NCI-H82 treated with DMSO at 0.1 percent for 48 hours (cell line): ENCODE results near the gene SMTNL2.
"Not testable (repeated sequence)": the region's sequence is repeated elsewhere in the genome, so short reads cannot be mapped to it uniquely, and the experiment has no call there.

Experiments used
- DNase-seq: peaks from one replicate; lab custom pipeline; 2025; ENCODE audit not compliant: unreplicated experiment; lab: John Stamatoyannopoulos, UW

Gene SMTNL2

DNA sequence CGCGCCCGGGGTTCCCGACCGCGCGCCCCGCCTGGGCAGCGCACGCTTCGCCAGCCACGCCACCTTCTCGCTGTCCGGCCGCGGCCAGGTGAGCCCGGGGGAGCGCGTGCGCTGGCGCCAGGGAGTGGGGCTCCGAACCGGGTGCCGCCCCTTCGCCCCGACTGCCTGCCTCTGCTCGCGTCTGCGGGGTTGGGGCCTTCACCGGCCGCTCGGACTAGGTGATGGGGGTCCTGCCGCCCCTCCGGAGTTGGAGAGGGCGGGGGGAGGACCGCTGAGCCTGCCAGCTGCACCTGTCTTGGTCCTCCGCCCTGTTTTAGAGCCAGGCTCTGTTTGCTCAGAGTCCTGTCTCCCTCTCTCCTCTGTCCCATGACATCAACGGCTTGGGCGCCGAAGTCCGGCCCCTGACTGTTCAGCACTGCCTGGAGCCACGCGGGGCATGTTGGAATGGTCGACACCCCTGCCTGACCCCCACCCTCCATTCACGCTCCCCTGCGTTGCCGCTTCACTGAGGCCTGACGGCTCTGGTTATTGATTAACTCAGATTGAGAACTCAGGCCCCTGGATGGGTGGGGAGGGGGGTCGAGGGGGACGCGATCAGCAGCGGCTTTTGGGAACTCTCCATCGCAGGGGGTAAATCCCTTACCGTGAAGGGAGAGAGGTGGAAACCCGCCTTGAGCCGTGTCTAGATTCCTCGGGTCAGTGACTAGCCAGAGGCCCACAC, 748 bp downstream of the SMTNL2 start:
- DNase-seq = no peak

GRCh38 chr17:4585638-4585994, 1.3 kb downstream of the SMTNL2 start:
- DNase-seq = no peak

DNA sequence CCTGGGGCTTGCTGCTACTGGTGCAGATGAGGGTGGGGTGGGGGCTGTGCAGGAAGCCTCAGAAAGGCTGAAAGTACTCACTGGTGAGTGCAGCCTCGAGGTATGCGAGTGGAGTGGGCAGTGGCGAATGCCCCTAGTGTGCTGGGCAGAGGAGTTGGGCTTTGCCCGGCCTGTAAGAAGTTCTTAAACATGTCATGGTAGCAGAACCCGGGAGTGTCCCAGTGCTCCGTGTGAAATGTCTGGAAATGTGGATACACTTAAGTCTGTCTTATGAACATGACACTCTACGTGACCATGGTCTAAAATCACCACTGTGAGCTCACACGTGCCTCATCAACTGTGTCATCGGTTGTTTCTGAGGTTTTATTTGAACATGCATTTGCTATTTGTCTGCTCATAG, 1.7 kb downstream of the SMTNL2 start:
- DNase-seq = no peak

DNA sequence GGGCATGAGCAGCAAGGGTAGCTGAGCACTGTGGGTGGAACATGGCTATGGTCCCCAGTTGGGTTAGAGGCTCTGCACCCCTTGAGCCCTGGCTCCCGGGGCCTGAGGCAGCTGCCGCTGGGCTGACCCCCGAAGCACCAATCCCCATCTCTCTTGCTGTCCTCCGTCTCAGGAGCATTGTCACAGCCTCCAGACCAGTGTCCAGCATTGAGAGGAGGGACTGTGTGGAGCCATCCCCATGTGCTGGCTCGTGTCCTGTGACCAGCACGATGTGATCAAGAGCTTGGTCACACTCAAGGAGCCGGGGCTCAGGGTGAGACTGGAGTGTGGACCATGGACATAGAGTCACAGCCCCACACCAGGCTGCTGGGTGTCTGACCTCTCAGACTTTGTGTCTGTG, 2.9 kb downstream of the SMTNL2 start:
- no peak for DNase-seq

DNA sequence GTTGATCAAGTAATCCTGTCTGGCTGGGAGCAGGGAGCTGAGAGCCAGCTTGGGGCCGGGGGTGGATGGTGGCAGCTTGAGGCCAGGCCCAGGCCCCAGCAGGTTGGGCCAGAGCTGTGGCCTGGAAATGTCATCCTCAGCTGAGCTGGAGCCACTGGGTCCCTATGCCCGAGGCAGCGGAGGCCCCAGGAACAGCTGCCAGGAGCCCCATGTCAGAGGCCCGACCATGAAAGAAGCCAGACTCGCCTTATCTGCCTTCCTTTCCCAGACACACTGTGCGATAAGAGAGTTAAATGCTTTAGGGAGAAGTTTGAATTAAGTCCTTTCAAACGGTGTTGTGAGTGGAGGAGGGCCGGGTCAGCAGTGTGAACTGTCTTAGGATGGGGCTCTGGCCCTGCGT, 3.5 kb downstream of the SMTNL2 start:
- no peak for DNase-seq

- no peak for DNase-seq
Observed at GRCh38 chr17:4588391-4588790, 4.1 kb downstream of the SMTNL2 start.

- no peak for DNase-seq
Observed at GRCh38 chr17:4588898-4589625, 4.7 kb downstream of the SMTNL2 start.

- DNase-seq = not testable (repeated sequence)
Observed at GRCh38 chr17:4590042-4590441, 5.7 kb downstream of the SMTNL2 start.

DNA sequence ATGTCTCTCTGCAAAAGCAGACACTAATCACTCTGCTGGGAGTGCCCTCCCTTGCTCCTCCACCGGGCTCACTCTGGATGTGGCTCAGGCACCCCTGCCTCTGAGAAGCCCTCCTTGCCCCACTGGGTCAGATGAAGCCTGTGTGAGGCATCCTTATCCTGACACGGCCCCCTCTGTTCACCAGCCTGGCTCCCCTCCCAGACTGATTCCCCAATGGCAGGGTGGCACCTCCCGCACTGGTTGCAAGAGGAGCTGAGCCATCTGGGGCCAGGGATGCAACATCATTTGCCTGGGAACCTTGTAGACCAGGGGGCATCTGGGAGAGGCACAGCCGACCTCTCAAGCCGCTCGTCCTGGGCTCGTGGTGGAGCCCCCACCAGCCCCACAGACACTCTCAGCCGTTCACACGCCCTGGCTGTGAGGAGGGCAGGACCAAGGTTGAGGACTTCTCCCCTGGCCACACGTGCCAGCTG, 6.7 kb downstream of the SMTNL2 start:
- no peak for DNase-seq

GRCh38 chr17:4591529-4591928, 7.2 kb downstream of the SMTNL2 start:
- no peak for DNase-seq

GRCh38 chr17:4592240-4593005, 8.1 kb downstream of the SMTNL2 start:
- no peak for DNase-seq

DNA sequence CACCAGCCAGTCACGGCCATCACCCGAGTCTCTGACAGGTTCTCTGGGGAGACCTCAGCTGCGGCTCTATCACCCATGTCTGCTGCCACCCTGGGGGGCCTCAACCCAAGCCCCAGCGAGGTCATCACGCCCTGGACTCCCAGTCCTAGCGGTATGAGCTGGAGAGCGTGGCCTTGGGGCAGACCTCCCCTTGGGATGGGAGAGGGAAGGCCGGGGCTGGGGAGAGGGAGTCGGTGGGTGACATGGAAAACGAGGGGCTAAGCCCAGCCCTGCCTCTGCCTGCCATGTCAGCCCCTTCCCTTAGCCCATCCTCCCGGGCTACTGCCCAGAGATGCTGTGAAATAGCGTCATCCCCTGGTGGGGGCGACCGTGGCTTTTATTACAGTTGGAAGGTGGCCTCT, 8.7 kb downstream of the SMTNL2 start:
- no peak for DNase-seq

GRCh38 chr17:4594406-4594805, 10.1 kb downstream of the SMTNL2 start:
- DNase-seq = no peak

GRCh38 chr17:4594931-4595684, 10.8 kb downstream of the SMTNL2 start:
- peak; percentile 8 for DNase-seq

- DNase-seq = not testable (repeated sequence)
Observed at GRCh38 chr17:4595685-4596342, 11.5 kb downstream of the SMTNL2 start.

DNA sequence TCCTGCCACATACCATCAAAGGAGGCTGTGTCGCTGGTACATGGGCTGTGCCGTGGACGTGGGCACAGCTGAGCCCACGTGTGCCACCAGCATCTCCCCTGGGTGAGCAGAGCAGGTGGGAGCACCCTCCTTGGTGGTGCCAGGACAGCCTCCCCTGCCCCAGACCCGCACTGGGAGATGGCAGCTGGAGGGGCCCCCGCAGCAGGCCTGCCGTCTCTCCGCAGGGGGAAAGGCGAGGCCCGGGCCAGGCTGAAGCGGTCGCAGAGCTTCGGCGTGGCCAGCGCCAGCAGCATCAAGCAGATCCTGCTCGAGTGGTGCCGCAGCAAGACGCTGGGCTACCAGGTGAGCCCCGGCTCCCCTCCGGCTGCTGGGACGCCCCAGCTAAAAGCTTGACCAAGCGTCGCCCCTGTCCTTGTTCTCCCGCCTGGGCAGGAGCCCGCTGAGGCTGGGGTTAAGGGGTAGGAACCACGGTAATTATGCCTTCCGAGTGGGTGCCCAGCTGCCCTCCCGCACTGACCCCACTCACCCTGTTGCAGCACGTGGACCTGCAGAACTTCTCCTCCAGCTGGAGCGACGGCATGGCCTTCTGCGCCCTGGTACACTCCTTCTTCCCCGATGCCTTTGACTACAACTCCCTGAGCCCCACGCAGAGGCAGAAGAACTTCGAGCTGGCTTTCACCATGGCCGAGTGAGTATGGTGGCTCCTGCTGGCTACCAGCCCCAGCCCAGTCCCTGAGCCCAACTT, 12.5 kb downstream of the SMTNL2 start:
- no peak for DNase-seq

GRCh38 chr17:4597975-4598374, 13.6 kb downstream of the SMTNL2 start:
- DNase-seq = no peak

- DNase-seq = no peak
Observed at GRCh38 chr17:4598776-4599504, 14.6 kb downstream of the SMTNL2 start.
